Left ventricle myocardium inferior (tissue), 1 donor: Measurements from ENCODE around the gene APELA. TPM values are rescaled to one million over a fixed set of nuclear protein-coding genes. Genes with fewer than 3 reads are reported as not detected.

Source experiments
- DNase-seq: peaks from one replicate; pipeline ENCODE4 v3.0.0-alpha.2; 2020
- H3K27ac ChIP-seq: fragments of 200-600 bp; replicated peaks from 2 replicates; pipeline ENCODE4 v1.8.0; 2021
- H3K27me3 ChIP-seq: fragments of 200-600 bp; 2 replicates; pipeline ENCODE4 v1.8.0; 2021; ENCODE audit warnings: low read depth
- H3K36me3 ChIP-seq: fragments of 200-600 bp; 2 replicates; pipeline ENCODE4 v1.8.0; 2021
- H3K4me1 ChIP-seq: fragments of 200-600 bp; 2 replicates; pipeline ENCODE4 v1.8.0; 2021
- H3K4me3 ChIP-seq: fragments of 200-600 bp; 2 replicates; pipeline ENCODE4 v1.8.0; 2021; ENCODE audit warnings: mild to moderate bottlenecking, moderate library complexity
- H3K9me3 ChIP-seq: fragments of 200-600 bp; replicated peaks from 2 replicates; pipeline ENCODE4 v1.8.0; 2021
- intact Hi-C: fragments of 100-400 bp; cut with micrococcal nuclease; formaldehyde crosslinking; loops from one replicate; pipeline ENCODE4 v1.11.0; 2022
- total RNA-seq: library from RNA; stranded (reverse); fragmentation: NEBNext Ultra II Directional; extraction: Animal tissue kit (Norgen Biotek cat#: 25700); gene quantifications from one replicate; pipeline ENCODE4 v1.2.1, GENCODE V29; 2021
- TF ChIP-seq, protein P1 (sequence below): fragments of 200-600 bp; IDR thresholded peaks from 2 replicates; pipeline ENCODE4 v1.8.0; 2021; ENCODE audit warnings: antibody characterized with exemption, mild to moderate bottlenecking, borderline replicate concordance
- donor health status: DM: no; HTN: yes; CAD: no; lungs with severe emphysema.

The APELA gene
- total RNA-seq, 1 donor from 2014 or later = not detected

DNA sequence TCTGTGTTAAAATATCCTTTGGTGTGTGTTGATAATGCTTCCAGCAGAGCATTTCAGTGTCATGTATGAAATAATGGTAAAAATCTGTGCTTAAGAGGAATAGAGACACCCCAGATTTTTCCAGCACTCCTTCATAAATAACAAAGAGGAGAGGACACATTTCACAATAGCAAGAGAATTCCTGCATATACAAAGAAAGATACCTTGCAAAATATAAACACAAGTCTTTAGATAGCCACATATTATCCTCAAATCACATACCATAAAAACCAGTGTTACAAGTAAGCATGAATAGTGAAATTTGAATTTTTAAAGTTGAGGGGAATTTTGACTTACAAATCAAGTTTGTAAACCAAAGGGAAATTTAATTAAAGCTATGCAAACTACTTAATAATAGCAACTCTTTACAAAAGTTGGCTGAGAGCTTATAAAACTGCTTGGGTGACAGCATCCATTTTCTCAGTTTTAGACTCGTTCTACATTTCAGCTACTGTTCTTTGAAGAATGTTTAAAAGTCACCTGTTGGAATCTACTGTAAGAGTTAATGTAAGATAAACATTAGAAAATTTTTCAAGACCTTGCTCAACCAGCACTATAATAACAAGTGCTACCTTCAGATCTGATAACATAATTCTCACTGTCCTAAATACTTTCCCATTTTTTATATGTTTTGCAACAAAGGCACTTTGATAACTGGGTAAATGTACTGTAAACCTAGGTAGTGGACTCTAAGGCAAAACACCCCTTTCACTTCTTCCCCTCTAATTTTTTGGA, 3.7 kb downstream of the APELA start:
- no peaks in the 10 kb centered on the region for H3K9me3 ChIP-seq
- no peak overlapping the region for H3K4me3 ChIP-seq
- intact Hi-C loops = no loop called here
- DNase-seq = no peak
- H3K4me1 ChIP-seq = no peaks in the 10 kb centered on the region
- H3K36me3 ChIP-seq = no peaks in the 10 kb centered on the region
- peaks cover 13% of the 10 kb centered on the region for H3K27me3 ChIP-seq
- H3K27ac ChIP-seq = no peak overlapping the region
- TF ChIP-seq, protein P1, sequence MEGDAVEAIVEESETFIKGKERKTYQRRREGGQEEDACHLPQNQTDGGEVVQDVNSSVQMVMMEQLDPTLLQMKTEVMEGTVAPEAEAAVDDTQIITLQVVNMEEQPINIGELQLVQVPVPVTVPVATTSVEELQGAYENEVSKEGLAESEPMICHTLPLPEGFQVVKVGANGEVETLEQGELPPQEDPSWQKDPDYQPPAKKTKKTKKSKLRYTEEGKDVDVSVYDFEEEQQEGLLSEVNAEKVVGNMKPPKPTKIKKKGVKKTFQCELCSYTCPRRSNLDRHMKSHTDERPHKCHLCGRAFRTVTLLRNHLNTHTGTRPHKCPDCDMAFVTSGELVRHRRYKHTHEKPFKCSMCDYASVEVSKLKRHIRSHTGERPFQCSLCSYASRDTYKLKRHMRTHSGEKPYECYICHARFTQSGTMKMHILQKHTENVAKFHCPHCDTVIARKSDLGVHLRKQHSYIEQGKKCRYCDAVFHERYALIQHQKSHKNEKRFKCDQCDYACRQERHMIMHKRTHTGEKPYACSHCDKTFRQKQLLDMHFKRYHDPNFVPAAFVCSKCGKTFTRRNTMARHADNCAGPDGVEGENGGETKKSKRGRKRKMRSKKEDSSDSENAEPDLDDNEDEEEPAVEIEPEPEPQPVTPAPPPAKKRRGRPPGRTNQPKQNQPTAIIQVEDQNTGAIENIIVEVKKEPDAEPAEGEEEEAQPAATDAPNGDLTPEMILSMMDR = no peak

GRCh38 chr4:164888096-164888715, 11.2 kb downstream of the APELA start:
- Histone ChIP-seq H3K27ac (no peak overlapping the region), H3K4me1 (no peaks in the 10 kb centered on the region), H3K9me3 (no peaks in the 10 kb centered on the region), H3K27me3 (peaks cover 9% of the 10 kb centered on the region), H3K4me3 (no peak overlapping the region), H3K36me3 (no peaks in the 10 kb centered on the region)
- TF ChIP-seq, protein P1 = no peak
- no peak for DNase-seq
- intact Hi-C loops = no loop called here

DNA sequence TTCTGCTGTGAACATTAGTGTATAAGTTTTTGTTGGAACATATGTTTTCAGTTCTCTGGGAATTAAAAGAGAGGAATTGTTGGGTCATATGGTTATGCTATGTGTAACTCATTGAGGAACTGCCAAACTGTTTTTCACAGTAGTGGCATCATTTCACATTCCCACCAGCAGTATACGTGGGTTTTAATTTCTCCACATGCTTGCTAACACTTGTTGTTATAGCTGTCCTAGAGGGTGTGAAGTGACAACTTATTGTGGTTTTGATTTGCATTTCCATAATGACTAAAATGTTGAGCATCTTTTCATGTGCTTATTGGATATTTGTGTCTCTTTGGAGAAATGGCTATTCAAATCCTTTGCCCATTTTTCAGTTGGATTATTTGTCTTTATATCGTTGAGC, 13.7 kb downstream of the APELA start:
- TF ChIP-seq, protein P1 = no peak
- H3K27me3 ChIP-seq = peaks cover 5% of the 10 kb centered on the region
- no peaks in the 10 kb centered on the region for H3K36me3 ChIP-seq
- no peaks in the 10 kb centered on the region for H3K4me1 ChIP-seq
- no peak for DNase-seq
- H3K9me3 ChIP-seq = no peaks in the 10 kb centered on the region
- no peak overlapping the region for H3K27ac ChIP-seq
- intact Hi-C loops = no loop called here
- H3K4me3 ChIP-seq = no peak overlapping the region

DNA sequence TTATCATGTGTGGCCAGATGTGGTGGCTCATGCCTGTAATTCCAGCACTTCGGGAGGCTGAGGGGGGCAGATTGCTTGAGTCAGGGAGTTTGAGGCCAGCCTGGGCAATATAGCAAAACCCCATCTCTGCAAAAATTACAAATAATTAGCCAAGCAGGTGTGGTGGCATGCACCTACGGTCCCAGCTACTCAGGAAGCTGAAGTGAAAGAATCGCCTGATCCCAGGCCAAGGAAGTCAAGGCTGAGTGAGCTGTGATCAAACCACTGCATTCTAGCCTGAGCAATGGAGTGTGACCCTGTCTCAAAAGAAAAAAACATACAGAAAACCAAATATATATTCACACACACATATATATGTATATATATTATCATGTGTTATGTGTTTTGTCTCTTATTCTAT, 15.0 kb downstream of the APELA start:
- Histone ChIP-seq H3K27ac (no peak overlapping the region), H3K36me3 (no peaks in the 10 kb centered on the region), H3K27me3 (peaks cover 5% of the 10 kb centered on the region), H3K9me3 (no peaks in the 10 kb centered on the region), H3K4me3 (no peak overlapping the region), H3K4me1 (no peaks in the 10 kb centered on the region)
- TF ChIP-seq, protein P1 = no peak
- intact Hi-C loops = no loop called here
- DNase-seq = no peak

- TF ChIP-seq, protein P1 = no peak
- Histone ChIP-seq H3K4me3 (no peak overlapping the region), H3K36me3 (no peaks in the 10 kb centered on the region), H3K27me3 (peaks cover 5% of the 10 kb centered on the region), H3K9me3 (no peaks in the 10 kb centered on the region), H3K4me1 (no peaks in the 10 kb centered on the region), H3K27ac (no peak overlapping the region)
- no peak for DNase-seq
- intact Hi-C loops = no loop called here
Measured at GRCh38 chr4:164894702-164895101, 17.7 kb downstream of the APELA start.
